ENCODE results near the gene NDUFV1. TPM values are rescaled to one million over a fixed set of nuclear protein-coding genes. Genes with fewer than 3 reads are reported as not detected.
"Not testable (repeated sequence)": the region's sequence is repeated elsewhere in the genome, so short reads cannot be mapped to it uniquely, and the experiment has no call there.

The NDUFV1 gene
- polyA plus RNA-seq, 3 donors: 194 to 244 (median 244) TPM

GRCh38 chr11:67648796-67649613 is 42.3 kb downstream of the NDUFV1 start:
- DNase-seq: no peak

- DNase-seq: no peak
These were observed 43.1 kb downstream of the NDUFV1 start for GRCh38 chr11:67649634-67650510.

GRCh38 chr11:67651976-67652781 is 45.4 kb downstream of the NDUFV1 start:
- no peak for DNase-seq

GRCh38 chr11:67652965-67653845 is 46.5 kb downstream of the NDUFV1 start:
- DNase-seq: no peak

GRCh38 chr11:67654225-67654624 is 47.5 kb downstream of the NDUFV1 start:
- no peak for DNase-seq

- no peak for DNase-seq
These were observed 49.7 kb downstream of the NDUFV1 start for GRCh38 chr11:67656278-67656922.

GRCh38 chr11:67657300-67657699 is 50.6 kb downstream of the NDUFV1 start:
- DNase-seq: no peak

GRCh38 chr11:67659651-67660165 is 53.0 kb downstream of the NDUFV1 start:
- not testable (repeated sequence) for DNase-seq

- not testable (repeated sequence) for DNase-seq
These were observed 54.0 kb downstream of the NDUFV1 start for GRCh38 chr11:67660752-67661151.

Other genes with a start within 250 kb of the NDUFV1 start
- gene CLCF1, start 233.3 kb upstream of the NDUFV1 start, polyA plus RNA-seq (ENCODE audit: insufficient read length in 3 of 3): 1 to 10 TPM; 4.8 to 8.1 (median 8.0) TPM
- gene RAD9A, start 214.9 kb upstream of the NDUFV1 start, polyA plus RNA-seq (ENCODE audit: insufficient read length in 3 of 3): 10 to 100 TPM; 27.0 to 38.0 (median 29.7) TPM
- gene PPP1CA, start 205.1 kb upstream of the NDUFV1 start, polyA plus RNA-seq (ENCODE audit: insufficient read length in 3 of 3): 100 to 1,000 TPM; 161 to 179 (median 176) TPM
- 10 to 100 TPM in 2 of 3 donors, 1 to 10 TPM in 1; 6.2 to 10.7 (median 10.0) TPM for gene TBC1D10C, start 202.9 kb upstream of the NDUFV1 start, polyA plus RNA-seq (ENCODE audit: insufficient read length in 3 of 3)
- gene CARNS1, start 191.3 kb upstream of the NDUFV1 start, polyA plus RNA-seq (ENCODE audit: insufficient read length in 3 of 3): 1 to 10 TPM; 1.9 to 5.2 (median 4.1) TPM
- 10 to 100 TPM; 39.7 to 51.2 (median 48.3) TPM for gene RPS6KB2, start 178.4 kb upstream of the NDUFV1 start, polyA plus RNA-seq (ENCODE audit: insufficient read length in 3 of 3)
- gene PTPRCAP, start 169.3 kb upstream of the NDUFV1 start, polyA plus RNA-seq (ENCODE audit: insufficient read length in 3 of 3): 1 to 10 TPM; 2.1 to 3.6 (median 2.9) TPM
- 10 to 100 TPM; 78.2 to 88.3 (median 85.8) TPM for gene CORO1B, start 163.5 kb upstream of the NDUFV1 start, polyA plus RNA-seq (ENCODE audit: insufficient read length in 3 of 3)
- under 1 TPM in 1 of 3 donors, not detected in 2; 0.07 TPM for gene GPR152, start 154.2 kb upstream of the NDUFV1 start, polyA plus RNA-seq (ENCODE audit: insufficient read length in 3 of 3)
- 1 to 10 TPM in 1 of 3 donors, under 1 TPM in 2; 0.33 to 1.1 (median 0.64) TPM for gene CABP4, start 151.6 kb upstream of the NDUFV1 start, polyA plus RNA-seq (ENCODE audit: insufficient read length in 3 of 3)
- 10 to 100 TPM; 66.5 to 80.1 (median 72.8) TPM for gene TMEM134, start 137.7 kb upstream of the NDUFV1 start, polyA plus RNA-seq (ENCODE audit: insufficient read length in 3 of 3)
- 10 to 100 TPM; 57.8 to 73.4 (median 65.9) TPM for gene AIP, start 123.9 kb upstream of the NDUFV1 start, polyA plus RNA-seq (ENCODE audit: insufficient read length in 3 of 3)
- 10 to 100 TPM; 33.3 to 41.5 (median 35.4) TPM for gene PITPNM1, start 101.6 kb upstream of the NDUFV1 start, polyA plus RNA-seq (ENCODE audit: insufficient read length in 3 of 3)
- gene CDK2AP2, start 98.8 kb upstream of the NDUFV1 start, polyA plus RNA-seq (ENCODE audit: insufficient read length in 3 of 3): 10 to 100 TPM; 55.7 to 61.8 (median 58.3) TPM
- under 1 TPM; 0.26 to 0.49 (median 0.40) TPM for gene CABP2, start 83.5 kb upstream of the NDUFV1 start, polyA plus RNA-seq (ENCODE audit: insufficient read length in 3 of 3)
- 100 to 1,000 TPM; 728 to 847 (median 806) TPM for gene GSTP1, start 23.1 kb upstream of the NDUFV1 start, polyA plus RNA-seq (ENCODE audit: insufficient read length in 3 of 3)
- gene NUDT8, start 23.0 kb downstream of the NDUFV1 start, polyA plus RNA-seq (ENCODE audit: insufficient read length in 3 of 3): 1 to 10 TPM; 5.7 to 6.8 (median 6.7) TPM
- gene TBX10, start 32.8 kb downstream of the NDUFV1 start, polyA plus RNA-seq (ENCODE audit: insufficient read length in 3 of 3): under 1 TPM in 1 of 3 donors, not detected in 2; 0.15 TPM
- gene ACY3, start 43.8 kb downstream of the NDUFV1 start, polyA plus RNA-seq (ENCODE audit: insufficient read length in 3 of 3): 10 to 100 TPM; 31.3 to 36.3 (median 34.0) TPM
- gene ALDH3B2, start 67.7 kb downstream of the NDUFV1 start, polyA plus RNA-seq (ENCODE audit: insufficient read length in 3 of 3): 1 to 10 TPM; 3.2 to 4.6 (median 3.8) TPM